Measurements from ENCODE around the gene ESRRB.

ESRRB gene

GRCh38 chr14:76352639-76353281, 23.2 kb upstream of the ESRRB start:
- DNase-seq: peak; percentile 55

GRCh38 chr14:76354310-76354709, 21.6 kb upstream of the ESRRB start:
- DNase-seq: no peak

- no peak for DNase-seq
Measured at GRCh38 chr14:76355771-76356170, 20.2 kb upstream of the ESRRB start.

- DNase-seq: no peak
Measured at GRCh38 chr14:76371066-76371465, 4.9 kb upstream of the ESRRB start.

GRCh38 chr14:76373456-76373855, 2.5 kb upstream of the ESRRB start:
- no peak for DNase-seq

- no peak for DNase-seq
Measured at GRCh38 chr14:76375484-76375883, 453 bp upstream of the ESRRB start.

- no peak for DNase-seq
Measured at GRCh38 chr14:76376409-76376877, 506 bp downstream of the ESRRB start.

- DNase-seq: no peak
Measured at GRCh38 chr14:76376878-76377734, 1.2 kb downstream of the ESRRB start.

- no peak for DNase-seq
Measured at GRCh38 chr14:76377735-76378074, 1.8 kb downstream of the ESRRB start.

GRCh38 chr14:76380991-76381390, 5.1 kb downstream of the ESRRB start:
- DNase-seq: no peak

GRCh38 chr14:76381817-76382494, 6.0 kb downstream of the ESRRB start:
- no peak for DNase-seq

GRCh38 chr14:76382495-76382832, 6.5 kb downstream of the ESRRB start:
- no peak for DNase-seq

GRCh38 chr14:76385435-76385834, 9.5 kb downstream of the ESRRB start:
- no peak for DNase-seq

GRCh38 chr14:76386944-76387782, 11.2 kb downstream of the ESRRB start:
- DNase-seq: peak; percentile 53

- no peak for DNase-seq
Measured at GRCh38 chr14:76389841-76390240, 13.9 kb downstream of the ESRRB start.

GRCh38 chr14:76390621-76391020, 14.7 kb downstream of the ESRRB start:
- DNase-seq: no peak

- no peak for DNase-seq
Measured at GRCh38 chr14:76391981-76392690, 16.2 kb downstream of the ESRRB start.

- DNase-seq: no peak
Measured at GRCh38 chr14:76394569-76394968, 18.6 kb downstream of the ESRRB start.

GRCh38 chr14:76395161-76395560, 19.2 kb downstream of the ESRRB start:
- no peak for DNase-seq

- DNase-seq: no peak
Measured at GRCh38 chr14:76396714-76397187, 20.8 kb downstream of the ESRRB start.

GRCh38 chr14:76405627-76406026, 29.7 kb downstream of the ESRRB start:
- DNase-seq: no peak

Data from CD4-positive, alpha-beta T cell treated with Interleukin-17A for 4 hours (primary cell).